Activated gamma-delta T cell (primary cell): ENCODE data around the gene AP5Z1.

ENCODE experiments used
- DNase-seq: peaks from one replicate; lab custom pipeline; 2025; lab: John Stamatoyannopoulos, UW
- total RNA-seq, 2 donors: gene quantifications; one replicate each; lab custom pipeline; 2026; lab: John Stamatoyannopoulos, UW

The AP5Z1 gene
- total RNA-seq = 111 to 127 reads per million in 2 donors

GRCh38 chr7:4775250-4775847, at the start of gene AP5Z1:
AP5Z1 (plus strand) TSS chr7:4775623; CDS start chr7:4775716, 93 bp downstream.
- peak; percentile 96 for DNase-seq

GRCh38 chr7:4725850-4726450, 49.5 kb upstream of the AP5Z1 start:
- DNase-seq = no peak

- no peak for DNase-seq
Observed at GRCh38 chr7:4726566-4726965, 48.9 kb upstream of the AP5Z1 start.

GRCh38 chr7:4727914-4728705, 47.3 kb upstream of the AP5Z1 start:
- no peak for DNase-seq

GRCh38 chr7:4729266-4729665, 46.2 kb upstream of the AP5Z1 start:
- DNase-seq = no peak

- no peak for DNase-seq
Observed at GRCh38 chr7:4730276-4730675, 45.1 kb upstream of the AP5Z1 start.

GRCh38 chr7:4730971-4731370, 44.5 kb upstream of the AP5Z1 start:
- DNase-seq = no peak

- DNase-seq = no peak
Observed at GRCh38 chr7:4731803-4732202, 43.6 kb upstream of the AP5Z1 start.

GRCh38 chr7:4733936-4734528, 41.4 kb upstream of the AP5Z1 start:
- no peak for DNase-seq

- no peak for DNase-seq
Observed at GRCh38 chr7:4734587-4735345, 40.7 kb upstream of the AP5Z1 start.

- DNase-seq = no peak
Observed at GRCh38 chr7:4737300-4737699, 38.1 kb upstream of the AP5Z1 start.

- no peak for DNase-seq
Observed at GRCh38 chr7:4738711-4739527, 36.5 kb upstream of the AP5Z1 start.

GRCh38 chr7:4739528-4739992, 35.9 kb upstream of the AP5Z1 start:
- DNase-seq = no peak

GRCh38 chr7:4740796-4741195, 34.6 kb upstream of the AP5Z1 start:
- DNase-seq = no peak

GRCh38 chr7:4742051-4742573, 33.3 kb upstream of the AP5Z1 start:
- DNase-seq = no peak

GRCh38 chr7:4742852-4743251, 32.6 kb upstream of the AP5Z1 start:
- DNase-seq = no peak

- peak; percentile 61 for DNase-seq
Observed at GRCh38 chr7:4744391-4745264, 30.8 kb upstream of the AP5Z1 start.

GRCh38 chr7:4745265-4745919, 30.0 kb upstream of the AP5Z1 start:
- DNase-seq = no peak
